Fibroblast of mammary gland (primary cell): ENCODE data around the gene ATXN7.

ENCODE experiments used
- DNase-seq: peaks from one replicate; pipeline ENCODE4 v3.0.0-alpha.2; 2010; ENCODE audit warnings: low read depth
- H3K4me3 ChIP-seq: 2 replicates; pipeline ENCODE4 v1.5.1; 2011; ENCODE audit warnings: low read depth, mild to moderate bottlenecking, low read length, moderate library complexity; ENCODE audit not compliant: control insufficient read depth
- TF ChIP-seq, protein P1 (sequence below): conservative IDR thresholded peaks from 2 replicates; pipeline ENCODE4 v1.5.1; 2011; ENCODE audit warnings: low read depth, low read length, inconsistent platforms; ENCODE audit not compliant: control insufficient read depth, insufficient read depth

The ATXN7 gene

DNA sequence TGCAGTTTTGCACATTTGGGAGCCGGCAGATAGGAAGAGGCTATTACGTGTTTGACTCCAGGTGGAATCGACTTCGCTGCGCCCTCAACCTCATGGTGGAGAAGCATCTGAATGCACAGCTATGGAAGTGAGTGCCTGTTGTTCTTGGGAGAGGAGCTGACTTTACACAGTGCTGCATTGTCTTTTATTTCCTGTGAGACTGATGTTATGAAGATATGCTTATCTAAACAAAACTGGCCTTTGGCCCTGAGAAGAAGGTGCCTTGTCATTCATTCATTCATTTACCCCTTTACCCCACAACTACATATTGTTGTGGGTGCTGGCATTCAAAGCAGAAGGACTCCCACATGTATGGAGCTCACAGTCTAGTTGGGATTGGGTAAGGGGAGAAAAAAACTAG, 127.1 kb downstream of the ATXN7 start:
- TF ChIP-seq, protein P1, sequence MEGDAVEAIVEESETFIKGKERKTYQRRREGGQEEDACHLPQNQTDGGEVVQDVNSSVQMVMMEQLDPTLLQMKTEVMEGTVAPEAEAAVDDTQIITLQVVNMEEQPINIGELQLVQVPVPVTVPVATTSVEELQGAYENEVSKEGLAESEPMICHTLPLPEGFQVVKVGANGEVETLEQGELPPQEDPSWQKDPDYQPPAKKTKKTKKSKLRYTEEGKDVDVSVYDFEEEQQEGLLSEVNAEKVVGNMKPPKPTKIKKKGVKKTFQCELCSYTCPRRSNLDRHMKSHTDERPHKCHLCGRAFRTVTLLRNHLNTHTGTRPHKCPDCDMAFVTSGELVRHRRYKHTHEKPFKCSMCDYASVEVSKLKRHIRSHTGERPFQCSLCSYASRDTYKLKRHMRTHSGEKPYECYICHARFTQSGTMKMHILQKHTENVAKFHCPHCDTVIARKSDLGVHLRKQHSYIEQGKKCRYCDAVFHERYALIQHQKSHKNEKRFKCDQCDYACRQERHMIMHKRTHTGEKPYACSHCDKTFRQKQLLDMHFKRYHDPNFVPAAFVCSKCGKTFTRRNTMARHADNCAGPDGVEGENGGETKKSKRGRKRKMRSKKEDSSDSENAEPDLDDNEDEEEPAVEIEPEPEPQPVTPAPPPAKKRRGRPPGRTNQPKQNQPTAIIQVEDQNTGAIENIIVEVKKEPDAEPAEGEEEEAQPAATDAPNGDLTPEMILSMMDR, result no peak
- DNase-seq, result no peak
- no peak overlapping the region for H3K4me3 ChIP-seq

DNA sequence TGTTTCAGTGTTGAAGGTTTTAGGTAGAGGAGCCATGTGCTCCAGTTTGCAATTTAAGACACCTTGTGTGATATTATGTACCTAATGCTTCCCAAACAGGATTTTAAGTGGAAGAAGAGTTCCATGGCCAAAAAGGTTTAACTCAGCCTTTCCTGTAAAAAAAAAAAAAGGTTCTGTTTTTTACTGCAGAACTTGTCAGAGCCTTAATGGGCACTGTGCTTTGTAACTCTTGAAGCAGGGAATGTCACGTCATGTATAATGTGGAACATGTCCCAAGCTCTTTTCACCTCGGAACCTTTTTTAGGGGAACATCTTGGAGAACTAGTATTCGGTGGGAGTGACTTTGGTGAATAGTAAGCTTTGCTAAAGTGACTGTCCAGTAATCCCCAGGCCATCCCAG, 128.0 kb downstream of the ATXN7 start:
- TF ChIP-seq, protein P1, result no peak
- DNase-seq, result no peak
- H3K4me3 ChIP-seq, result no peak overlapping the region

DNA sequence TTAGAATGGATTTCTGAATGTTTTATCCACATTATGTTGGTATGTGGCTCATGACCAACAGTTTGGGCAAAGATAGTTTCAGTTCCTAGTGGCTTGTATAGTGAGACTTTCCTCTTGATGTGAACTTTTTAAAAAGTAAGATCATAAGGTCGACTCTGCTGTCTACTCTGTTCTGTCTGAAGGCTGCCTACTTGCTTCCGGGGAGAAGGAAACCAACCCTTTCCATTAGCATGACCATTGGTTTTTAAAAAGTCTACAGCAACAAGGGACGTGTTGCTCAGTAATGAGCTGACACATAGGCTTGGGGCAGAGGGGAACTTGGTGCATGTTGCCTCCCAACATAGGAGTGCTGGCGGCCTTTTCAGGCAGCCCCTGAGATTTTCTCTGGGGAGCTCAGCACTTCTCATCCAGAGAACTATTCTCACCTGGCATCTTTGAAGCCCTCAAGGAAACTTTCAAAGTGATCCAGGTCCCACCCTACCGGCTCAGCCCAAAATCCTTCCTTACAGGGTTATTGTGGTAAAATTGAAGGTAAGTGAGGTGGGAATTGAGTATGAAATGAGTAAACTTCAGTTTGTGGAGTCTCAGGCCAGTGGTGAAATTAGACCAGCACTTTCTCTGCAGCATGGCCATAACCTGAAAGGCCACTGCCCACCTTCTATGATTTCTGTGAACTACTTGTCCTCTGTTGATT, 129.0 kb downstream of the ATXN7 start:
- no peak for DNase-seq
- TF ChIP-seq, protein P1, result no peak
- no peak overlapping the region for H3K4me3 ChIP-seq

DNA sequence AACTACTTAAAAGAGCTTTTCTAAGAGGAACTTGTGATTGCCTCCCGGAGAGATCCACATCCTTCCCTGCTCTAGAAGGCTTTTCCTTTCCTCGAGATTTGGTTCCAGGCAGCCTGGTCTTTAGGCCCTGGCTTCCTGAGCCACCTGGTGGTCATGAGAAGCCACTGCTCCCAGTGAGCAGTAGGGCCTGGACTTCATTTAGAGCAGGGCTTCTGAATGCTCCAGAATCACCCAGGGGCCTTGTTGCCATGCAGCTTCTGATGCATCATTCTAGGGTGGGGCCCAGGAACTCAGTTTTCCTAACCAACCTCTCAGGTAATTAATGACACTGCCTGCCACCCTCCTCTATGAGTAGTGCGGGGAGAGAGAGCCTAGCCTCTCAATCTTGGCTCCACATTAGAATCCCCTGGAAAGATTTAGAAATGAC, 130.0 kb downstream of the ATXN7 start:
- TF ChIP-seq, protein P1, result peak; percentile 98
- no peak overlapping the region for H3K4me3 ChIP-seq
- DNase-seq, result peak; percentile 82

DNA sequence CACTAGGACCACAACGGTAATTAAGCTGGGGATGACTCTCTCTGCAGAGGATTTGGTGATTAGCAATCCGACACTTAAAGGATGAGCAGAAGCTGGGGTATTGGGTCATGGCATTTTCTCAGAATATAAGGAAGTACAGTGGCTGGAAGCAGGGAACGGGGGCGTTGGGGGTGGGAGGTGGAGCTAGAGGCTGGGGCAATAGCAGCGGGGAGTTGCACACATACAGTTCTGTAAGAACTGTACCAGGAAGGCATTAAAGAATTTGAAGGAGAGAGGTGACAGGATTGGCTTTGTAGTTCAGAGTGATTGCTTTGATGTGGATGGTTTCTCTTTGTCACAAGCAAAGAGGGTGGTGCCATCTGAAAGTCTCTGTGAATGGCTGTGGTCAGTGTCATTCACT, 131.4 kb downstream of the ATXN7 start:
- TF ChIP-seq, protein P1, result no peak
- no peak overlapping the region for H3K4me3 ChIP-seq
- no peak for DNase-seq

DNA sequence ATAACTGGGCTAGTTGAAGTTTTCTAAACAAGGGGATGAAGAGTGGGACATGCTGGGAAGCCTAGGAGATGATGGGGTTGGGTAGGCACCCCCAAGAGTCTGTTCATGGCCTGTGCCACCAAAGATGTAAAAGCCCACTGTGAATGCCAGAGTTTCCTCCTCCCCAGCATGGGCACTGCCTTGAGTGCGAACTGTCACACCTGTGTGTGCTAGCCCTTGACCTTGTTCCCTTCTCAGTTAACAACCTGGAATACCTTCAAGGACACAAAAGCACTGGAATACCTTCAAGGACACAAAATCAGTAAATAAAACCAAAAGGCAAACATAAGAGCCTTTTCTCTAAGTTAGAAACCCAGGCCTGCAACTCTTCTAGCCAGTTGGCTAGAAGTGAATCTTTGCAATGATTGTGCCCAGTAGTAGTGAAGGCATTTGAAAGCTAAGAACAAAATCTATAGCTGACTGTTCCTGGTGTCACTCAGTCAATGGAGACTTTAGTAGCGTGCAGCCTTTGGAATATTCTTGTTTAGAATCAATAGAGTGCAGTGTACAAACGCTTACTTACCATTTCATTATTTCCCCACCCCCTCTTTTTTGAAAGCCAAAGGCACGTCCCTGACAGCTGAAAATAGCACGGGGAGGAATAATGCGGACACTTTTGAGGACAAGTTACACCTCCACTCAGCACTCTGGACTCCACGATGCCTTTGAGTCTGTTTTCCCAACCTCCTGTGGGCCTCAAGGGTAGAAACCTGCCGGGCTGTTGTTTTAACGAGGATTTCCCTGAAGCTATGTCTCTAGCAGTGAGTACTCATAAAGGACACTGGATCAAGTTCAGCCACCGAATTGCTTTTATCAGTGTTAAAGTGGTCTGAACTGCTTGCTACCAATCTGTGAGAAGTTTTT, 135.4 kb downstream of the ATXN7 start:
- no peak for DNase-seq
- TF ChIP-seq, protein P1, result no peak

More for the DNA sequence above, 135.4 kb downstream of the ATXN7 start:
- no peak overlapping the region for H3K4me3 ChIP-seq
